Kidney epithelial cell (primary cell): ENCODE data around the gene STING1. TPM values are rescaled to one million over a fixed set of nuclear protein-coding genes. Genes with fewer than 3 reads are reported as not detected.

Experiments
- DNase-seq: peaks from one replicate; pipeline ENCODE4 v3.0.0-alpha.2; 2010; ENCODE audit warnings: low read depth
- H3K27me3 ChIP-seq: 2 replicates; pipeline ENCODE4 v1.6.0; 2011; ENCODE audit warnings: low read length; ENCODE audit not compliant: control insufficient read depth, insufficient read depth
- H3K36me3 ChIP-seq: 2 replicates; pipeline ENCODE4 v1.5.1; 2011; ENCODE audit warnings: low read length; ENCODE audit not compliant: control insufficient read depth, insufficient read depth
- H3K4me3 ChIP-seq: 2 replicates; pipeline ENCODE4 v1.5.1; 2011; ENCODE audit warnings: low read depth, mild to moderate bottlenecking, control low read depth, low read length
- CTCF ChIP-seq: IDR thresholded peaks from 2 replicates; pipeline ENCODE4 v1.5.1; 2011; ENCODE audit warnings: mild to moderate bottlenecking, moderate library complexity, low read length, control low read depth, inconsistent platforms; ENCODE audit not compliant: insufficient read depth, poor library complexity, severe bottlenecking
- total RNA-seq: library from RNA; depleted of rRNA; stranded (reverse); fragments of >200 nt; gene quantifications from 2 replicates; pipeline ENCODE4 v1.2.3, GENCODE V29; 2015

Gene STING1
- total RNA-seq, 1 donor from 2014 or later, result 15.5 TPM

- Histone ChIP-seq H3K4me3 (no peak overlapping the region), H3K36me3 (no peaks in the 10 kb centered on the region), H3K27me3 (no peaks in the 10 kb centered on the region)
- no peak for DNase-seq
- no peak for TF ChIP-seq CTCF
Observed at GRCh38 chr5:139524940-139525585, 42.5 kb upstream of the STING1 start.

GRCh38 chr5:139524446-139524845 is 41.9 kb upstream of the STING1 start:
- Histone ChIP-seq H3K27me3 (no peaks in the 10 kb centered on the region), H3K4me3 (no peak overlapping the region), H3K36me3 (no peaks in the 10 kb centered on the region)
- no peak for DNase-seq
- no peak for TF ChIP-seq CTCF

GRCh38 chr5:139523635-139524445 is 41.3 kb upstream of the STING1 start:
- H3K27me3 ChIP-seq, result no peaks in the 10 kb centered on the region
- no peak overlapping the region for H3K4me3 ChIP-seq
- DNase-seq, result no peak
- no peaks in the 10 kb centered on the region for H3K36me3 ChIP-seq
- no peak for TF ChIP-seq CTCF

- Histone ChIP-seq H3K4me3 (peak overlapping the region; percentile 38), H3K36me3 (no peaks in the 10 kb centered on the region), H3K27me3 (no peaks in the 10 kb centered on the region)
- TF ChIP-seq CTCF, result peak; percentile 83
- DNase-seq, result peak; percentile 32
Observed at GRCh38 chr5:139517683-139518564, 35.4 kb upstream of the STING1 start.

- no peak overlapping the region for H3K4me3 ChIP-seq
- no peak for TF ChIP-seq CTCF
- H3K36me3 ChIP-seq, result no peaks in the 10 kb centered on the region
- no peak for DNase-seq
- H3K27me3 ChIP-seq, result no peaks in the 10 kb centered on the region
Observed at GRCh38 chr5:139514486-139514856, 31.9 kb upstream of the STING1 start.
